ENCODE data around the gene TATDN3.

The TATDN3 gene

GRCh38 chr1:212785871-212786270 lies 5.8 kb upstream of the TATDN3 start:
- no peak for DNase-seq (ENCODE audit: extremely low read depth, low read depth)
- TF ChIP-seq CTCF (IDR thresholded peaks at IDR 0.05; ENCODE audit: low read depth, low read length, missing control alignments): no peak
- no peak overlapping the region for H3K4me3 ChIP-seq (replicated peaks; ENCODE audit: low read depth, low read length)

- TF ChIP-seq CTCF (IDR thresholded peaks at IDR 0.05; ENCODE audit: low read depth, low read length, missing control alignments): no peak
- peak overlapping the region; percentile 61 for H3K4me3 ChIP-seq (replicated peaks; ENCODE audit: low read depth, low read length)
- no peak for DNase-seq (ENCODE audit: extremely low read depth, low read depth)
Measured at GRCh38 chr1:212791261-212791675, 426 bp upstream of the TATDN3 start.

- DNase-seq (ENCODE audit: extremely low read depth, low read depth): no peak
- peak overlapping the region; percentile 61 for H3K4me3 ChIP-seq (replicated peaks; ENCODE audit: low read depth, low read length)
- no peak for TF ChIP-seq CTCF (IDR thresholded peaks at IDR 0.05; ENCODE audit: low read depth, low read length, missing control alignments)
Measured at GRCh38 chr1:212792396-212792908, 758 bp downstream of the TATDN3 start.

GRCh38 chr1:212794561-212795014 lies 2.9 kb downstream of the TATDN3 start:
- no peak overlapping the region for H3K4me3 ChIP-seq (replicated peaks; ENCODE audit: low read depth, low read length)
- DNase-seq (ENCODE audit: extremely low read depth, low read depth): no peak
- no peak for TF ChIP-seq CTCF (IDR thresholded peaks at IDR 0.05; ENCODE audit: low read depth, low read length, missing control alignments)

GRCh38 chr1:212797681-212798080 lies 6.0 kb downstream of the TATDN3 start:
- TF ChIP-seq CTCF (IDR thresholded peaks at IDR 0.05; ENCODE audit: low read depth, low read length, missing control alignments): no peak
- H3K4me3 ChIP-seq (replicated peaks; ENCODE audit: low read depth, low read length): no peak overlapping the region
- no peak for DNase-seq (ENCODE audit: extremely low read depth, low read depth)

- no peak overlapping the region for H3K4me3 ChIP-seq (replicated peaks; ENCODE audit: low read depth, low read length)
- TF ChIP-seq CTCF (IDR thresholded peaks at IDR 0.05; ENCODE audit: low read depth, low read length, missing control alignments): no peak
- DNase-seq (ENCODE audit: extremely low read depth, low read depth): no peak
Measured at GRCh38 chr1:212805767-212806166, 14.1 kb downstream of the TATDN3 start.

Data from HFF-Myc (cell line).